IMR-90 (cell line): ENCODE measurements around the gene SLC4A5. TPM values are rescaled to one million over a fixed set of nuclear protein-coding genes. Genes with fewer than 3 reads are reported as not detected.

Source experiments
- ATAC-seq: fragments of 200-7000 bp; cut with Tn5 transposase; 2 replicates; pipeline ENCODE4 v1.9.1; 2020; ENCODE audit warnings: low read depth, mild to moderate bottlenecking, moderate library complexity
- BruUV-seq: library from RNA; stranded (reverse); fragments of 400-500 nt; replicated peaks from 2 replicates; lab custom pipeline; 2021; lab: Mats Ljungman, UMichigan
- CTCF ChIA-PET: fragments of 300-600 bp; formaldehyde crosslinking; extraction: SDS; loops from one replicate; lab custom pipeline; 2021; ENCODE audit warnings: antibody characterized with exemption; lab: Yijun Ruan, JAX
- POLR2A ChIA-PET: fragments of 300-600 bp; sonication (Branson Sonifier 250); formaldehyde crosslinking; loops from one replicate; lab custom pipeline; 2022; ENCODE audit warnings: antibody characterized with exemption; ENCODE audit not compliant: unreplicated experiment; lab: Charles Lee
- DNase-seq: peaks from one replicate; pipeline ENCODE4 v3.0.0; 2013
- H2AFZ ChIP-seq: replicated peaks from 2 replicates; pipeline ENCODE3; 2013; ENCODE audit warnings: low read length, mild to moderate bottlenecking; ENCODE audit not compliant: poor library complexity
- H2AK5ac ChIP-seq: 2 replicates; pipeline ENCODE4 v1.6.1; 2013; ENCODE audit warnings: low read depth, low read length, inconsistent platforms
- H2AK9ac ChIP-seq: replicated peaks from 2 replicates; pipeline ENCODE3; 2013; ENCODE audit warnings: mild to moderate bottlenecking, low read depth, low read length, moderate library complexity; ENCODE audit not compliant: poor library complexity
- H2BK120ac ChIP-seq: 2 replicates; pipeline ENCODE4 v1.6.1; 2013; ENCODE audit warnings: low read depth, low read length, inconsistent platforms
- H2BK15ac ChIP-seq: 3 replicates; pipeline ENCODE4 v1.6.1; 2013; ENCODE audit warnings: low read depth, low read length, inconsistent platforms
- H2BK20ac ChIP-seq: 2 replicates; pipeline ENCODE4 v1.6.1; 2013; ENCODE audit warnings: low read depth, mild to moderate bottlenecking, inconsistent platforms, low read length, moderate library complexity
- H2BK5ac ChIP-seq: 2 replicates; pipeline ENCODE4 v1.6.1; 2013; ENCODE audit warnings: mild to moderate bottlenecking, low read depth, low read length, inconsistent platforms; ENCODE audit not compliant: poor library complexity, severe bottlenecking
- H3K14ac ChIP-seq: replicated peaks from 2 replicates; pipeline ENCODE4 v1.6.1; 2013; ENCODE audit warnings: low read depth, low read length, inconsistent platforms
- H3K18ac ChIP-seq: 2 replicates; pipeline ENCODE4 v1.6.1; 2013; ENCODE audit warnings: low read depth, low read length, control low read depth
- H3K23ac ChIP-seq: 2 replicates; pipeline ENCODE4 v1.6.1; 2013; ENCODE audit warnings: low read depth, low read length, inconsistent platforms
- H3K27ac ChIP-seq: 2 replicates; pipeline ENCODE4 v1.5.1; 2013; ENCODE audit warnings: mild to moderate bottlenecking, control low read depth, low read length; ENCODE audit not compliant: insufficient read depth
- H3K27me3 ChIP-seq: 2 replicates; pipeline ENCODE4 v1.6.1; 2013; ENCODE audit warnings: low read length; ENCODE audit not compliant: control insufficient read depth, insufficient read depth
- H3K36me3 ChIP-seq: 2 replicates; pipeline ENCODE4 v1.6.1; 2013; ENCODE audit warnings: low read length, mixed read lengths; ENCODE audit not compliant: control insufficient read depth, insufficient read depth
- H3K4ac ChIP-seq: 2 replicates; pipeline ENCODE4 v1.6.1; 2013; ENCODE audit warnings: low read depth, low read length, inconsistent platforms
- H3K4me1 ChIP-seq: 2 replicates; pipeline ENCODE4 v1.6.1; 2013; ENCODE audit warnings: low read length, mixed read lengths; ENCODE audit not compliant: control insufficient read depth, insufficient read depth
- H3K4me2 ChIP-seq: 2 replicates; pipeline ENCODE4 v1.6.1; 2013; ENCODE audit warnings: low read depth, mild to moderate bottlenecking, control low read depth, low read length, moderate library complexity
- H3K4me3 ChIP-seq: 2 replicates; pipeline ENCODE4 v1.5.1; 2013; ENCODE audit warnings: low read depth, mild to moderate bottlenecking, control low read depth, low read length, moderate library complexity; ENCODE audit not compliant: insufficient read depth
- H3K56ac ChIP-seq: 2 replicates; pipeline ENCODE4 v1.6.1; 2013; ENCODE audit warnings: low read length, inconsistent platforms; ENCODE audit not compliant: insufficient read depth; ENCODE audit errors: extremely low read depth
- H3K79me1 ChIP-seq, 2 experiments: 2 replicates each; pipeline ENCODE4 v1.6.1; 2013; ENCODE audit warnings: low read length in 2 of 2, inconsistent platforms in 1 of 2, low read depth in 1 of 2
- H3K9ac ChIP-seq: 2 replicates; pipeline ENCODE4 v1.6.1; 2013; ENCODE audit warnings: low read depth, low read length, control low read depth
- H3K9me1 ChIP-seq: 2 replicates; pipeline ENCODE4 v1.6.1; 2013; ENCODE audit warnings: low read length, inconsistent platforms; ENCODE audit not compliant: insufficient read depth
- H3K9me3 ChIP-seq: 2 replicates; pipeline ENCODE4 v1.6.1; 2013; ENCODE audit warnings: low read length; ENCODE audit not compliant: control insufficient read depth, insufficient read depth
- H4K20me1 ChIP-seq: 2 replicates; pipeline ENCODE4 v1.6.1; 2013; ENCODE audit warnings: low read length, inconsistent platforms; ENCODE audit not compliant: insufficient read depth
- H4K5ac ChIP-seq: 2 replicates; pipeline ENCODE4 v1.6.1; 2013; ENCODE audit warnings: mild to moderate bottlenecking, low read depth, low read length, control low read depth
- H4K8ac ChIP-seq, 2 experiments: 2 replicates each; pipeline ENCODE4 v1.6.1; 2013; ENCODE audit warnings: low read depth in 2 of 2, low read length in 2 of 2, control low read depth in 1 of 2, inconsistent platforms in 1 of 2
- H4K91ac ChIP-seq: 2 replicates; pipeline ENCODE4 v1.6.1; 2013; ENCODE audit warnings: low read depth, low read length, inconsistent platforms; ENCODE audit not compliant: insufficient read depth
- BHLHE40 ChIP-seq: fragments of 150-350 bp; IDR thresholded peaks from 2 replicates; pipeline ENCODE4 v1.6.1; 2016; ENCODE audit warnings: mild to moderate bottlenecking, low read depth, low read length
- CEBPB ChIP-seq: IDR thresholded peaks from 2 replicates; pipeline ENCODE4 v1.6.1; 2012; ENCODE audit warnings: low read depth, low read length, improper control_type of control experiment
- CHD1 ChIP-seq: IDR thresholded peaks from 2 replicates; pipeline ENCODE4 v1.6.1; 2012; ENCODE audit warnings: low read depth, low read length, improper control_type of control experiment
- FOS ChIP-seq: fragments of 150-350 bp; IDR thresholded peaks from 2 replicates; pipeline ENCODE4 v1.6.1; 2016; ENCODE audit warnings: low read depth, low read length
- MAFK ChIP-seq: IDR thresholded peaks from 2 replicates; pipeline ENCODE4 v1.6.1; 2012; ENCODE audit warnings: low read depth, low read length, improper control_type of control experiment
- MAZ ChIP-seq: IDR thresholded peaks from 2 replicates; pipeline ENCODE4 v1.6.1; 2012; ENCODE audit warnings: low read depth, mild to moderate bottlenecking, low read length, improper control_type of control experiment, moderate library complexity, borderline replicate concordance
- MXI1 ChIP-seq: IDR thresholded peaks from 2 replicates; pipeline ENCODE4 v1.6.1; 2012; ENCODE audit warnings: low read depth, mild to moderate bottlenecking, low read length, moderate library complexity, borderline replicate concordance
- NFE2L2 ChIP-seq: fragments of 150-350 bp; IDR thresholded peaks from 2 replicates; pipeline ENCODE4 v1.6.1; 2016; ENCODE audit warnings: low read depth, mild to moderate bottlenecking, low read length
- POLR2A ChIP-seq: IDR thresholded peaks from 2 replicates; pipeline ENCODE4 v1.6.1; 2012; ENCODE audit warnings: mild to moderate bottlenecking, low read depth, low read length
- RAD21 ChIP-seq: IDR thresholded peaks from 2 replicates; pipeline ENCODE4 v1.6.1; 2012; ENCODE audit warnings: low read length, improper control_type of control experiment
- RCOR1 ChIP-seq: IDR thresholded peaks from 2 replicates; pipeline ENCODE4 v1.6.1; 2012; ENCODE audit warnings: mild to moderate bottlenecking, low read length, improper control_type of control experiment; ENCODE audit not compliant: insufficient replicate concordance
- RFX5 ChIP-seq: IDR thresholded peaks from 2 replicates; pipeline ENCODE4 v1.8.0; 2012; ENCODE audit warnings: low read depth, mild to moderate bottlenecking, low read length, moderate library complexity
- SMC3 ChIP-seq: fragments of 150-350 bp; IDR thresholded peaks from 2 replicates; pipeline ENCODE4 v1.6.1; 2016; ENCODE audit warnings: low read depth, mild to moderate bottlenecking, antibody characterized with exemption, low read length, moderate library complexity
- WGBS, 2 experiments: methylation state at CpG; one replicate each; pipeline versions ENCODE4 v1.1.5 to v1.1.7; 2013; ENCODE audit warnings: missing lambda C conversion rate in 2 of 2; ENCODE audit not compliant: insufficient read length in 1 of 2; ENCODE audit errors: extremely low coverage in 2 of 2; 5-methylcytosine and 5-hydroxymethylcytosine counted together
- dilution Hi-C: fragments of 300-500 bp; cut with HindIII; formaldehyde crosslinking; loops from one replicate; pipeline ENCODE4 v1.14.3; 2018; ENCODE audit warnings: low sequenced_read_pairs; ENCODE audit not compliant: unreplicated experiment
- in situ Hi-C: fragments of 300-500 bp; cut with MboI; formaldehyde crosslinking; loops from 3 replicates; pipeline ENCODE4 v1.14.3; 2019; ENCODE audit warnings: low sequenced_read_pairs, inconsistent platforms, mixed read lengths
- intact Hi-C: fragments of 100-400 bp; cut with micrococcal nuclease; formaldehyde crosslinking; loops from 2 replicates; pipeline ENCODE4 v1.10.0; 2022
- polyA plus RNA-seq, 3 experiments: library from polyadenylated mRNA; depleted of rRNA; stranded (reverse); fragments of >200 nt; gene quantifications; 2 replicates each; pipeline ENCODE4 v1.2.3, GENCODE V29; 2012; ENCODE audit warnings: low replicate concordance in 1 of 3
- total RNA-seq: library from RNA; depleted of rRNA; stranded (reverse); fragments of >200 nt; gene quantifications from 2 replicates; pipeline ENCODE4 v1.2.3, GENCODE V29; 2012
- TF ChIP-seq, protein P1 (sequence below): conservative IDR thresholded peaks from 2 replicates; pipeline ENCODE4 v1.5.1; 2012; ENCODE audit warnings: mild to moderate bottlenecking, low read depth, low read length, improper control_type of control experiment
- TF ChIP-seq, protein P2 (sequence below): fragments of 150-350 bp; IDR thresholded peaks from 2 replicates; pipeline ENCODE4 v1.6.1; 2016; ENCODE audit warnings: low read depth, mild to moderate bottlenecking, low read length, moderate library complexity, borderline replicate concordance
- TF ChIP-seq, protein P3 (sequence below): fragments of 150-350 bp; IDR thresholded peaks from 2 replicates; pipeline ENCODE4 v1.6.1; 2017; ENCODE audit warnings: mild to moderate bottlenecking, antibody characterized with exemption, low read length, low read depth

Gene SLC4A5
- total and polyA plus RNA-seq, 2 of the 4 experiments (the other 2 are of a cell fraction), result 0.18 to 0.22 TPM

DNA sequence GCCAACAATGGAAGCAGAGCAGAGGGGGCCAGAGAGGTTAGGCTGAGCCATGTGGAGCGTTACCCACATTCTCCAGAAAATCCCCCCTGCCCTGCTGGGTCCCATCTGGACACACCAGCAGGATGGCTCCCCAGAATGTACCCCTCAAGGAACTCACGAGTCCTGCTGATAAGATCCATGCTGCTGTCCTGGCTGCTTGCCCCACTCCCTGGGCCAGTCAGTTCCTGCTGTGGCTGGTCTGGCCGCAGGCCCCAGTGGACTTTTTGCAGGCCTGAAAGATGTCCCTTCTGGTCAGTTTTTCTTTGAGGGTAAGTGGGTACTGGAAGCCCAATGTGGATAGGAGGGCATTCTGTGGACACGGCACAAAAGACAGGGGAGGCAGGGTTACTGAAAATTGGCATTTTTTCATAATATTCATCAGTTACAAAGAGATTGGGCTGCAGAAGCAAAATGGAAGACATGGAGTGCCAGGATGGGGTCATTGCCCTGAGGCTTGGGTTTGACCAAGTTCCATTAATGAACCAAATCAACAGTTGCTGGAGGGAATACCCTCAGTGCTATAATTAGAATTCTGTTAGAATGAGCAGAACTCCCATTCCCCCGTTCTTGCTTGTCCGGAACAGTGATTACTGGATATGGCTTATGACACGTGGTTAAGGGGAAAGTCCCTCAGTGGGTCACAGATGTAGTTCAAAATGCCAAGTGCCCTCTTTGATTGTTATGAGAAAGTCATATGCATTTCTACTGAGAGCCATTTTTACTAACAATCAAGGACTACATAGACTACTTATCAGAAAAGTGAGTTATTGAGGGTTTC is 38.7 kb downstream of the SLC4A5 start:
- no peaks in the 10 kb centered on the region for H3K4me1 ChIP-seq
- intact Hi-C loops, result no loop called here
- peaks cover 9% of the 10 kb centered on the region for H3K27me3 ChIP-seq
- no peak overlapping the region for H2BK20ac ChIP-seq
- H3K9me3 ChIP-seq, result no peaks in the 10 kb centered on the region
- WGBS, 2 experiments, result no CpG with 5 or more reads among the region's 7 CpGs
- H4K91ac ChIP-seq, result no peak overlapping the region
- BruUV-seq, result no TSS peak
- H3K14ac ChIP-seq, result no peak overlapping the region
- H4K20me1 ChIP-seq, result no peaks in the 10 kb centered on the region
- no peak overlapping the region for H2AK9ac ChIP-seq
- dilution Hi-C loops, result no loop called here
- no peaks in the 10 kb centered on the region for H3K36me3 ChIP-seq
- TF ChIP-seq, protein P1, sequence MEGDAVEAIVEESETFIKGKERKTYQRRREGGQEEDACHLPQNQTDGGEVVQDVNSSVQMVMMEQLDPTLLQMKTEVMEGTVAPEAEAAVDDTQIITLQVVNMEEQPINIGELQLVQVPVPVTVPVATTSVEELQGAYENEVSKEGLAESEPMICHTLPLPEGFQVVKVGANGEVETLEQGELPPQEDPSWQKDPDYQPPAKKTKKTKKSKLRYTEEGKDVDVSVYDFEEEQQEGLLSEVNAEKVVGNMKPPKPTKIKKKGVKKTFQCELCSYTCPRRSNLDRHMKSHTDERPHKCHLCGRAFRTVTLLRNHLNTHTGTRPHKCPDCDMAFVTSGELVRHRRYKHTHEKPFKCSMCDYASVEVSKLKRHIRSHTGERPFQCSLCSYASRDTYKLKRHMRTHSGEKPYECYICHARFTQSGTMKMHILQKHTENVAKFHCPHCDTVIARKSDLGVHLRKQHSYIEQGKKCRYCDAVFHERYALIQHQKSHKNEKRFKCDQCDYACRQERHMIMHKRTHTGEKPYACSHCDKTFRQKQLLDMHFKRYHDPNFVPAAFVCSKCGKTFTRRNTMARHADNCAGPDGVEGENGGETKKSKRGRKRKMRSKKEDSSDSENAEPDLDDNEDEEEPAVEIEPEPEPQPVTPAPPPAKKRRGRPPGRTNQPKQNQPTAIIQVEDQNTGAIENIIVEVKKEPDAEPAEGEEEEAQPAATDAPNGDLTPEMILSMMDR, result no peak
- no peak for TF ChIP-seq BHLHE40
- TF ChIP-seq, protein P2, sequence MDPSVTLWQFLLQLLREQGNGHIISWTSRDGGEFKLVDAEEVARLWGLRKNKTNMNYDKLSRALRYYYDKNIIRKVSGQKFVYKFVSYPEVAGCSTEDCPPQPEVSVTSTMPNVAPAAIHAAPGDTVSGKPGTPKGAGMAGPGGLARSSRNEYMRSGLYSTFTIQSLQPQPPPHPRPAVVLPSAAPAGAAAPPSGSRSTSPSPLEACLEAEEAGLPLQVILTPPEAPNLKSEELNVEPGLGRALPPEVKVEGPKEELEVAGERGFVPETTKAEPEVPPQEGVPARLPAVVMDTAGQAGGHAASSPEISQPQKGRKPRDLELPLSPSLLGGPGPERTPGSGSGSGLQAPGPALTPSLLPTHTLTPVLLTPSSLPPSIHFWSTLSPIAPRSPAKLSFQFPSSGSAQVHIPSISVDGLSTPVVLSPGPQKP, result no peak
- TF ChIP-seq RCOR1, result no peak
- no peak for TF ChIP-seq SMC3
- TF ChIP-seq POLR2A, result no peak
- TF ChIP-seq, protein P3, sequence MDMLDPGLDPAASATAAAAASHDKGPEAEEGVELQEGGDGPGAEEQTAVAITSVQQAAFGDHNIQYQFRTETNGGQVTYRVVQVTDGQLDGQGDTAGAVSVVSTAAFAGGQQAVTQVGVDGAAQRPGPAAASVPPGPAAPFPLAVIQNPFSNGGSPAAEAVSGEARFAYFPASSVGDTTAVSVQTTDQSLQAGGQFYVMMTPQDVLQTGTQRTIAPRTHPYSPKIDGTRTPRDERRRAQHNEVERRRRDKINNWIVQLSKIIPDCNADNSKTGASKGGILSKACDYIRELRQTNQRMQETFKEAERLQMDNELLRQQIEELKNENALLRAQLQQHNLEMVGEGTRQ, result no peak
- TF ChIP-seq RAD21, result no peak
- no peak for TF ChIP-seq CHD1
- TF ChIP-seq RFX5, result no peak
- TF ChIP-seq CEBPB, result no peak
- no peak for TF ChIP-seq NFE2L2
- TF ChIP-seq MAFK, result no peak
- TF ChIP-seq MAZ, result no peak
- no peak for TF ChIP-seq MXI1
- TF ChIP-seq FOS, result no peak
- no peak overlapping the region for H3K4me3 ChIP-seq
- no peak for DNase-seq
- ATAC-seq, result no peak
- ChIA-PET CTCF (no interaction called here), POLR2A (no interaction called here)
- no peak overlapping the region for H3K56ac ChIP-seq
- no peak overlapping the region for H4K8ac ChIP-seq
- H2BK15ac ChIP-seq, result no peak overlapping the region
- no peak overlapping the region for H3K18ac ChIP-seq
- H4K5ac ChIP-seq, result no peak overlapping the region
- H3K9ac ChIP-seq, result no peak overlapping the region
- H3K23ac ChIP-seq, result no peak overlapping the region
- no peaks in the 10 kb centered on the region for H3K9me1 ChIP-seq
- H2BK120ac ChIP-seq, result no peak overlapping the region
- H2BK5ac ChIP-seq, result no peak overlapping the region
- in situ Hi-C loops, result no loop called here
- no peak overlapping the region for H2AK5ac ChIP-seq
- no peak overlapping the region for H3K27ac ChIP-seq
- H2AFZ ChIP-seq, result no peak overlapping the region
- H3K4ac ChIP-seq, result no peak overlapping the region
- H3K4me2 ChIP-seq, result no peak overlapping the region
- H3K79me1 ChIP-seq, result no peaks in the 10 kb centered on the region
